Activated CD8-positive, alpha-beta memory T cell treated with anti-CD3 and anti-CD28 coated beads for 36 hours (primary cell): Measurements from ENCODE around the gene RPL14. TPM values are rescaled to one million over a fixed set of nuclear protein-coding genes. Genes with fewer than 3 reads are reported as not detected.

Source experiments
- CTCF ChIA-PET: fragments of 350-600 bp; sonication (Branson Sonifier 250); formaldehyde crosslinking; loops from one replicate; lab custom pipeline; 2021; ENCODE audit warnings: antibody characterized with exemption; lab: Charles Lee
- POLR2A ChIA-PET: fragments of 350-600 bp; sonication (Branson Sonifier 250); formaldehyde crosslinking; loops from one replicate; lab custom pipeline; 2021; ENCODE audit warnings: antibody characterized with exemption; lab: Charles Lee
- total RNA-seq, 2 experiments: library from RNA; stranded (reverse); gene quantifications; one replicate each; pipeline ENCODE4 v1.2.3, GENCODE V29; 2021

The RPL14 gene
- total RNA-seq, 2 experiments from 2014 or later: 2,745 to 2,812 TPM

- ChIA-PET POLR2A (interaction anchor here (0.6 to 1.0 kb wide), 3 partner anchors 28 to 47 kb away, joined by 3 to 4 read pairs (median 3); partner anchors contain the start of gene ZNF619), CTCF (no interaction called here)
Observed at GRCh38 chr3:40504636-40505430, 47.7 kb downstream of the RPL14 start.

- POLR2A ChIA-PET: interaction anchor here (0.6 to 1.0 kb wide), 4 partner anchors 29 to 164 kb away, joined by 3 to 5 read pairs (median 4); partner anchors contain the start of gene ZNF619
- CTCF ChIA-PET: interaction anchor here (1.3 kb wide), 1 partner anchor 42 kb away, joined by 3 read pairs; no protein-coding TSS in a partner anchor
Observed at GRCh38 chr3:40505599-40506462, 48.7 kb downstream of the RPL14 start, which contains the start of gene ZNF620. Gene ZNF620 (plus strand): TSS chr3:40506039. CDS start chr3:40506353, 314 bp downstream.

- CTCF ChIA-PET: no interaction called here
- POLR2A ChIA-PET: no interaction called here
Observed at GRCh38 chr3:40511031-40511718, 54.0 kb downstream of the RPL14 start.

DNA sequence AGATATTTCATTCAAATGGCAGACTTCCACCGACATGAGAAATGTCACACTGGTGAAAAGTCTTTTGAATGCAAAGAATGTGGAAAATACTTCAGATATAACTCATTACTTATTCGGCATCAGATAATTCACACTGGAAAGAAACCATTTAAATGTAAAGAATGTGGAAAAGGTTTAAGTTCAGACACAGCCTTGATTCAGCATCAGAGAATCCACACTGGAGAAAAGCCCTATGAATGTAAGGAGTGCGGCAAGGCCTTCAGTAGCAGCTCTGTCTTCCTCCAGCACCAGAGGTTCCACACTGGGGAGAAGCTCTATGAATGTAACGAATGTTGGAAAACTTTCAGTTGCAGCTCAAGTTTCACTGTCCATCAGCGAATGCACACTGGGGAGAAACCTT is 59.1 kb downstream of the RPL14 start:
- POLR2A ChIA-PET: no interaction called here
- CTCF ChIA-PET: no interaction called here

- ChIA-PET POLR2A (no interaction called here), CTCF (no interaction called here)
Observed at GRCh38 chr3:40518067-40518466, 60.9 kb downstream of the RPL14 start.

Other genes starting within 250 kb of the RPL14 start
- gene EIF1B, start 147.6 kb upstream of the RPL14 start, total RNA-seq: 10 to 100 TPM; 68.9 to 70.4 TPM
- gene ENTPD3, start 70.2 kb upstream of the RPL14 start, total RNA-seq: not detected
- gene ZNF619, start 19.8 kb downstream of the RPL14 start, total RNA-seq: 1 to 10 TPM; 7.3 to 7.5 TPM
- 1 to 10 TPM; 6.2 to 6.7 TPM for gene ZNF620, start 48.7 kb downstream of the RPL14 start, total RNA-seq
- 10 to 100 TPM; 19.1 to 20.1 TPM for gene ZNF621, start 67.6 kb downstream of the RPL14 start, total RNA-seq